Stimulated activated CD8-positive, alpha-beta memory T cell treated with anti-CD3 and anti-CD28 coated beads, Interleukin-12 subunit alpha, Interleukin-12 subunit beta, amount 100 ng/mL, for 1 hour (primary cell): ENCODE results near the gene FMC1.

Experiments
- DNase-seq: peaks from one replicate; pipeline ENCODE4 v3.0.0-alpha.2; 2020; ENCODE audit warnings: low read depth

The FMC1 gene

GRCh38 chr7:139374246-139374645 is 33.1 kb downstream of the FMC1 start:
- DNase-seq: no peak

GRCh38 chr7:139382439-139382838 is 41.3 kb downstream of the FMC1 start:
- DNase-seq: no peak

GRCh38 chr7:139384611-139385010 is 43.5 kb downstream of the FMC1 start:
- DNase-seq: no peak

GRCh38 chr7:139387594-139387993 is 46.5 kb downstream of the FMC1 start:
- DNase-seq: no peak

GRCh38 chr7:139389091-139389490 is 48.0 kb downstream of the FMC1 start:
- no peak for DNase-seq

- DNase-seq: no peak
Observed at GRCh38 chr7:139389774-139390173, 48.6 kb downstream of the FMC1 start.

- no peak for DNase-seq
Observed at GRCh38 chr7:139393621-139394211, 52.6 kb downstream of the FMC1 start.

- DNase-seq: no peak
Observed at GRCh38 chr7:139394540-139394939, 53.4 kb downstream of the FMC1 start.
